ENCODE data around the gene C2CD5.

C2CD5 gene

DNA sequence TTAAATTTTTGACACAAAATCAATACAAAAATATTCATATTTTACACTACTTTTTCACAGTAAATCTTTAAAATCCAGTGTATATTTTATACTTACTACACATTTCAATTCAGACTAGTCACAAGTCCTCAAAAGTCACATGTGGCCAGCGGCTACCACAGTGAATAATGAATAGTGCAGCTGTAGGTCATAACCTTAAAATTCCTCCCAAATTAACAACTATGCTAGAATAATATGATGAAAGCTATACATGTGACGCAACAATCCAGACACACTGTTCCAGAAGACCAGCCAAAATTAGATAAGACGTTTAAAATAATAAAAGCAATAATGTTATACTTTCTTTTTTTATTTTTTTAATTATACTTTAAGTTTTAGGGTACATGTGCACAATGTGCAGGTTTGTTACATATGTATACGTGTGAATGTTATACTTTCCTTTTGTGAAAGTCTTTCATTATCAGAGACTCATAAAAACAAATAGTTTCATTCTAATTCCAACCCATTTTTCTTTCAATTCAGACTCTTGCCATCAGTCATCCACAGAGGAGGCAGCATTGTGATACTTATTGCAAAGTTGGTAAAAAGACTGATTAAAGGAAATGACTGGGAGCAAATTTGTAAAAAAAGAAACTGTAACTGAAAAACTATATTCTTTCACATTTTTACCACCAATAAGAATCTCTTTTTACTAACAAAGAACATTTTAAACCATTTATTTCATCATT, 67.0 kb downstream of the C2CD5 start:
- no peak for TF ChIP-seq CTCF (IDR thresholded peaks at IDR 0.05; ENCODE audit: insufficient read depth, low read length, missing control alignments)
- peak; percentile 34 for DNase-seq (ENCODE audit: low read depth, low spot score)
- ChIA-PET CTCF (interaction anchor here (7.3 kb wide), 1 partner anchor 18 kb away, joined by 59 read pairs; no protein-coding TSS in a partner anchor), POLR2A (no interaction called here)
- H3K4me3 ChIP-seq (ENCODE audit: low read depth, low read length): no peak overlapping the region

- CTCF ChIA-PET: interaction anchor here (0.8 to 7.3 kb wide), 4 partner anchors 10 to 393 kb away, joined by 3 to 59 read pairs (median 3); no protein-coding TSS in a partner anchor
- TF ChIP-seq CTCF (IDR thresholded peaks at IDR 0.05; ENCODE audit: insufficient read depth, low read length, missing control alignments): no peak
- H3K4me3 ChIP-seq (ENCODE audit: low read depth, low read length): no peak overlapping the region
- POLR2A ChIA-PET: no interaction called here
- no peak for DNase-seq (ENCODE audit: low read depth, low spot score)
Observed at GRCh38 chr12:22476133-22476532, 68.2 kb downstream of the C2CD5 start.

- DNase-seq (ENCODE audit: low read depth, low spot score): no peak
- POLR2A ChIA-PET: no interaction called here
- no peak overlapping the region for H3K4me3 ChIP-seq (ENCODE audit: low read depth, low read length)
- CTCF ChIA-PET: interaction anchor here (1.1 to 7.3 kb wide), 3 partner anchors 12 to 392 kb away, joined by 3 to 59 read pairs (median 3); no protein-coding TSS in a partner anchor
- TF ChIP-seq CTCF (IDR thresholded peaks at IDR 0.05; ENCODE audit: insufficient read depth, low read length, missing control alignments): no peak
Observed at GRCh38 chr12:22474970-22475720, 69.2 kb downstream of the C2CD5 start.

DNA sequence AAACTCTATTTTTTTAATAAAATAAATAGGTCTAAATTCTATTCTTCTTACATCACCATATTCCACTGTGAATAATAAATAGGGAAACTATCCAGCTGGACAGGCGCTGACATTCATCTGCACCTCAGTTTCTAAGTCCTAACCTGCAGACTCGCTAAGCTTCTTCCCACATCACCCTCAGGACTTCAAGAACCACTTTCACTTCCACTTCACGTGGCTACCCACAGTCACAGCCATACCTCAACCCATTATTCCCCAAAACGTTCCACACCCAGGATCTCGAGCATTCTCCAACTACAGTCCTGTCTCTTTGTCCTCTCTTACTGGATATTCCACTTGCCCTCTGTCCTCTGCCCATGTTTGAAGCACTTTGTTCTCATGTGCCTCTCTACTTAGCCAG, 71.1 kb downstream of the C2CD5 start:
- no peak overlapping the region for H3K4me3 ChIP-seq (ENCODE audit: low read depth, low read length)
- TF ChIP-seq CTCF (IDR thresholded peaks at IDR 0.05; ENCODE audit: insufficient read depth, low read length, missing control alignments): no peak
- POLR2A ChIA-PET: no interaction called here
- CTCF ChIA-PET: interaction anchor here (1.0 to 7.3 kb wide), 2 partner anchors 14 to 30 kb away, joined by 3 to 59 read pairs; no protein-coding TSS in a partner anchor
- DNase-seq (ENCODE audit: low read depth, low spot score): no peak

- ChIA-PET POLR2A (no interaction called here), CTCF (interaction anchor here (1.2 to 4.0 kb wide), 3 partner anchors 9 to 204 kb away, joined by 3 to 40 read pairs (median 4); no protein-coding TSS in a partner anchor)
- no peak overlapping the region for H3K4me3 ChIP-seq (ENCODE audit: low read depth, low read length)
- no peak for DNase-seq (ENCODE audit: low read depth, low spot score)
- no peak for TF ChIP-seq CTCF (IDR thresholded peaks at IDR 0.05; ENCODE audit: insufficient read depth, low read length, missing control alignments)
Observed at GRCh38 chr12:22467190-22467589, 77.2 kb downstream of the C2CD5 start.

- DNase-seq (ENCODE audit: low read depth, low spot score): no peak
- ChIA-PET CTCF (interaction anchor here (0.7 to 8.5 kb wide), 4 partner anchors 13 to 380 kb away, joined by 3 to 90 read pairs (median 22); no protein-coding TSS in a partner anchor), POLR2A (no interaction called here)
- no peak for TF ChIP-seq CTCF (IDR thresholded peaks at IDR 0.05; ENCODE audit: insufficient read depth, low read length, missing control alignments)
- no peak overlapping the region for H3K4me3 ChIP-seq (ENCODE audit: low read depth, low read length)
Observed at GRCh38 chr12:22463306-22463705, 81.0 kb downstream of the C2CD5 start.
